Measurements from ENCODE around the gene CATSPERD. TPM values are rescaled to one million over a fixed set of nuclear protein-coding genes. Genes with fewer than 3 reads are reported as not detected.

The CATSPERD gene
- polyA plus RNA-seq, 3 donors: not detected

DNA sequence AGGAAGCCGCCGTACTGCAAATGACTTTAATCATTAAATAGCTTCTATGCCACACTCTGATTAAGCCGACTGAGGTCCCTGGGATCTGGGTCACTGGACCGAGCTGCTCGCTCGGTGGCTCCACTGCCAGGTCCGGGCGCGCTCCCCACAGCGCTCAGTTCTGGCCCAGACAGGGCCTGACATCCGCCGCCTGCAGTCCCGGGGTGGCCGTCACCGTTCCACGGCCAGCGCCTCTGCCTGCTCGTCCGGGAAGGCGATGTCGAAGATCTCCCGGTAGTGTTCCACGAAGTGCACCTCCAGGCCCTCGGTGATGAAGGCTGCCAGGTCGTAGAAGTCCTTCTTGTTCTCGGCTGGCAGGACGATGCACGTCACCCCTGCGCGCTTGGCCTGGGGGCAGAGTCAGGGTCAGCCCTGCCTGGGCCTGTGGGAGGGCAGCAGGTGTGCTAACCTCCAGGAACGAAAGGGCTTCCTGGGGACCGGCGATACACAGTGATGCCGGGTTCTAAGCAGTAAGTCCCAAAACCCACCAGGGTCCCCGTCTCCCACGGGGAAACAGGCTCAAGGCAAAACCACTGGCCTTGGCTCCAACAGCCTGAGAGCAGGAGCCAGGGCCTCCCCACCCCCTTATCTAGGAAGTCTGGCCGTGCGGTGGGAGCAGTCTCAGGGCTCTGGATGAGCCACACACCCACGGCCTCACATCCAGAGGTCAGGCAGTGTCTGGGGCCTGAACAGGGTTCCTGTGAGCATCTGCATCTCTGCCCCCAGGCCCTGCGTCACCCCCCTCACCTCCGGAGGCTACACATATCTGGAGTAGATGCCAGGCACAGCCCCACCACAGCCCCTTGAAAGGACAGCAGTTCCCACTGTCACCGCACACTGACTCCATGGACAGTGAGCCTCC lies 28.4 kb upstream of the CATSPERD start:
- Histone ChIP-seq H3K27me3 (ENCODE audit: control insufficient read depth in 2 of 2, insufficient read depth in 2 of 2, low read length in 2 of 2) (no peaks in the 10 kb centered on the region), H3K9me3 (replicated peaks in 1 of 2; ENCODE audit: control insufficient read depth in 1 of 2, insufficient read depth in 1 of 2, low read length in 2 of 2) (no peaks in the 10 kb centered on the region), H2AFZ (ENCODE audit: insufficient read depth, low read depth, low read length, poor library complexity, severe bottlenecking) (no peak overlapping the region), H3K9ac (ENCODE audit: insufficient read depth, low read length, poor library complexity, severe bottlenecking) (peak overlapping the region; percentile 92), H3K36me3 (replicated peaks in 1 of 2; ENCODE audit: control insufficient read depth in 1 of 2, insufficient read depth in 2 of 2, low read length in 2 of 2) (peaks cover 52 to 54% of the 10 kb centered on the region in 2 donors), H4K20me1 (ENCODE audit: insufficient read depth, low read length) (peaks cover 69% of the 10 kb centered on the region), H3K27ac (ENCODE audit: low read depth in 1 of 2, low read length in 2 of 2) (peak overlapping the region in 1 of 2 donors; percentile 26), H3K79me2 (ENCODE audit: insufficient read depth, low read length) (peaks cover 55% of the 10 kb centered on the region), H3K4me3 (replicated peaks in 1 of 3; ENCODE audit: low read depth in 2 of 3, low read length in 3 of 3) (no peak overlapping the region), H3K4me1 (ENCODE audit: control insufficient read depth in 1 of 2, insufficient read depth in 2 of 2, low read length in 2 of 2) (peaks cover 20 to 28% of the 10 kb centered on the region in 2 donors), H3K4me2 (replicated peaks; ENCODE audit: extremely low read depth, low read length, poor library complexity, severe bottlenecking) (peak overlapping the region; percentile 71)
- TF ChIP-seq, protein P1, sequence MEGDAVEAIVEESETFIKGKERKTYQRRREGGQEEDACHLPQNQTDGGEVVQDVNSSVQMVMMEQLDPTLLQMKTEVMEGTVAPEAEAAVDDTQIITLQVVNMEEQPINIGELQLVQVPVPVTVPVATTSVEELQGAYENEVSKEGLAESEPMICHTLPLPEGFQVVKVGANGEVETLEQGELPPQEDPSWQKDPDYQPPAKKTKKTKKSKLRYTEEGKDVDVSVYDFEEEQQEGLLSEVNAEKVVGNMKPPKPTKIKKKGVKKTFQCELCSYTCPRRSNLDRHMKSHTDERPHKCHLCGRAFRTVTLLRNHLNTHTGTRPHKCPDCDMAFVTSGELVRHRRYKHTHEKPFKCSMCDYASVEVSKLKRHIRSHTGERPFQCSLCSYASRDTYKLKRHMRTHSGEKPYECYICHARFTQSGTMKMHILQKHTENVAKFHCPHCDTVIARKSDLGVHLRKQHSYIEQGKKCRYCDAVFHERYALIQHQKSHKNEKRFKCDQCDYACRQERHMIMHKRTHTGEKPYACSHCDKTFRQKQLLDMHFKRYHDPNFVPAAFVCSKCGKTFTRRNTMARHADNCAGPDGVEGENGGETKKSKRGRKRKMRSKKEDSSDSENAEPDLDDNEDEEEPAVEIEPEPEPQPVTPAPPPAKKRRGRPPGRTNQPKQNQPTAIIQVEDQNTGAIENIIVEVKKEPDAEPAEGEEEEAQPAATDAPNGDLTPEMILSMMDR (IDR thresholded peaks at IDR 0.05): no peak
- H3K9me3 Mint-ChIP-seq: peaks cover 0 to 8% (median 0%) of the 10 kb centered on the region in 7 donors
- DNase-seq: no peak
- intact Hi-C loops (cut with micrococcal nuclease): loop anchor here (2.0 kb wide), 3 partner anchors 27 to 99 kb away; partner anchors contain the start of genes CATSPERD (in 1 of the 2), DUS3L (in 1 of the 2) and LONP1 (in 1 of the 2)
- WGBS (ENCODE audit: insufficient coverage): 86% methylated on average over 38 of the region's 42 CpGs
- H3K27me3 Mint-ChIP-seq (ENCODE audit: low read depth in 3 of 3): peaks cover 0 to 4% (median 0%) of the 10 kb centered on the region in 3 donors
- peaks cover 23% of the 10 kb centered on the region for H3K4me1 Mint-ChIP-seq
- H3K27ac Mint-ChIP-seq: peak overlapping the region in 5 of 7 donors; percentile 23 to 81 (median 54)
- peak overlapping the region in 1 of 2 donors; percentile 93 for H3K4me3 Mint-ChIP-seq
- peaks cover 31 to 48% of the 10 kb centered on the region in 2 donors for H3K36me3 Mint-ChIP-seq

DNA sequence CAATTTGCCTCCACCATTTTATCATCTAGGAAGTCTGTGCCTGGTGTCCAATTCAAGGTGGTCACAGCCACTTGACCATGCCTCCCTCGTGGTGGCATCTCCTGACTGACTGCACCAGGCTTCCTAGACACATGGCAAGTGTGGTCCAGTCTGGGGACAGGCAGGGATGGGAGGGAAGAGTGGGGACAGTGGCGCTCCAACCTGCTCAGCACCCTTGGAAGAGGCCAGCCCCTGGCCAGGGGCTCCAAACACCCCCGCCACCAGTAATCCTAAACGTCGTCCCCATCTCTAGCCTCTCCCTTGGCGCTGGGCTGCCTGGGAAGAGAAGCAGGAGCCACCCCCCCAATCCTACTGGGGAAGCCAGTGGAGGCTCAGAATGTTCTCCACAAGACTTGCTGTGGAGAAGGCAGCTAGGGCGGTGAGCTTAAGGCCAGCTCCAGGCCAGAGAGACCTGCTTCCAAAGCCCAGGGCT lies 27.7 kb upstream of the CATSPERD start:
- intact Hi-C loops (cut with micrococcal nuclease): no loop called here
- Histone ChIP-seq H3K79me2 (ENCODE audit: insufficient read depth, low read length) (peaks cover 55% of the 10 kb centered on the region), H2AFZ (ENCODE audit: insufficient read depth, low read depth, low read length, poor library complexity, severe bottlenecking) (no peak overlapping the region), H3K4me1 (ENCODE audit: control insufficient read depth in 1 of 2, insufficient read depth in 2 of 2, low read length in 2 of 2) (peaks cover 16 to 21% of the 10 kb centered on the region in 2 donors), H3K27ac (ENCODE audit: low read depth in 1 of 2, low read length in 2 of 2) (peak overlapping the region in 1 of 2 donors; percentile 26), H3K9me3 (replicated peaks in 1 of 2; ENCODE audit: control insufficient read depth in 1 of 2, insufficient read depth in 1 of 2, low read length in 2 of 2) (no peaks in the 10 kb centered on the region), H3K27me3 (ENCODE audit: control insufficient read depth in 2 of 2, insufficient read depth in 2 of 2, low read length in 2 of 2) (no peaks in the 10 kb centered on the region), H3K36me3 (replicated peaks in 1 of 2; ENCODE audit: control insufficient read depth in 1 of 2, insufficient read depth in 2 of 2, low read length in 2 of 2) (peaks cover 54 to 57% of the 10 kb centered on the region in 2 donors), H3K4me3 (replicated peaks in 1 of 3; ENCODE audit: low read depth in 2 of 3, low read length in 3 of 3) (no peak overlapping the region), H3K4me2 (replicated peaks; ENCODE audit: extremely low read depth, low read length, poor library complexity, severe bottlenecking) (no peak overlapping the region), H3K9ac (ENCODE audit: insufficient read depth, low read length, poor library complexity, severe bottlenecking) (peak overlapping the region; percentile 4), H4K20me1 (ENCODE audit: insufficient read depth, low read length) (peaks cover 71% of the 10 kb centered on the region)
- no peak for DNase-seq
- WGBS (ENCODE audit: insufficient coverage): 100% methylated on average over 1 of the region's 7 CpGs
- peak overlapping the region in 2 of 7 donors; percentile 16 to 56 for H3K27ac Mint-ChIP-seq
- peaks cover 31 to 50% of the 10 kb centered on the region in 2 donors for H3K36me3 Mint-ChIP-seq
- peaks cover 0 to 7% (median 0%) of the 10 kb centered on the region in 7 donors for H3K9me3 Mint-ChIP-seq
- H3K27me3 Mint-ChIP-seq (ENCODE audit: low read depth in 3 of 3): peaks cover 0 to 4% (median 0%) of the 10 kb centered on the region in 3 donors
- H3K4me1 Mint-ChIP-seq: peaks cover 23% of the 10 kb centered on the region
- TF ChIP-seq, protein P1 (IDR thresholded peaks at IDR 0.05): no peak
- H3K4me3 Mint-ChIP-seq: no peak overlapping the region
